HepG2 (cell line): ENCODE measurements around the gene C2. TPM values are rescaled to one million over a fixed set of nuclear protein-coding genes. Genes with fewer than 3 reads are reported as not detected.

Source experiments
- ATAC-seq: fragments of 200-7000 bp; cut with Tn5 transposase; 3 replicates; pipeline ENCODE4 v1.9.1; 2020; ENCODE audit warnings: mild to moderate bottlenecking, moderate library complexity
- BruUV-seq: library from RNA; stranded (reverse); fragments of 400-500 nt; replicated peaks from 2 replicates; lab custom pipeline; 2021; lab: Mats Ljungman, UMichigan
- CTCF ChIA-PET: fragments of 300-600 bp; formaldehyde crosslinking; extraction: SDS; loops from one replicate; lab custom pipeline; 2021; ENCODE audit warnings: low total read pairs, inconsistent platforms, low intra/inter-chr PET ratio; lab: Yijun Ruan, JAX
- POLR2A ChIA-PET: fragments of 350-600 bp; sonication (Branson Sonifier 250); formaldehyde crosslinking; loops from one replicate; lab custom pipeline; 2020; ENCODE audit warnings: antibody characterized with exemption, inconsistent platforms; lab: Yijun Ruan, JAX
- DNase-seq: peaks from one replicate; pipeline ENCODE4 v3.0.0-alpha.2; 2015; ENCODE audit warnings: low spot score
- FAIRE-seq: peaks from 3 replicates; lab custom pipeline; 2011; peaks lifted over from hg19 to GRCh38; lab: Jason Lieb, UNC
- H2AFZ ChIP-seq: one replicate; pipeline ENCODE4 v1.6.1; 2011; ENCODE audit warnings: low read length, inconsistent platforms
- H3K27ac ChIP-seq: fragments of 300-600 bp; 3 replicates; pipeline ENCODE4 v1.8.0; 2011; ENCODE audit warnings: mixed run types, mild to moderate bottlenecking, mixed read lengths, low read length, inconsistent platforms; ENCODE audit not compliant: insufficient read depth; ENCODE audit errors: extremely low read length
- H3K27me3 ChIP-seq, 2 experiments: fragments of 200-600 bp in 1 of 2; 2 replicates in 1 of 2; 3 replicates in 1 of 2; pipeline versions ENCODE4 v1.6.0 to v1.8.0; 2011; ENCODE audit warnings: low read length in 2 of 2, mild to moderate bottlenecking in 2 of 2, moderate library complexity in 2 of 2, inconsistent platforms in 1 of 2; ENCODE audit not compliant: insufficient read depth in 2 of 2, control insufficient read depth in 1 of 2
- H3K36me3 ChIP-seq, 2 experiments: fragments of 200-600 bp in 1 of 2; replicated peaks in 1 of 2; 2 replicates in 1 of 2; 3 replicates in 1 of 2; pipeline versions ENCODE4 v1.5.1 to v1.8.0; 2011; ENCODE audit warnings: low read length in 2 of 2, inconsistent platforms in 1 of 2; ENCODE audit not compliant: insufficient read depth in 2 of 2, control insufficient read depth in 1 of 2
- H3K4me1 ChIP-seq: 2 replicates; pipeline ENCODE4 v1.5.1; 2012; ENCODE audit warnings: low read length, inconsistent platforms; ENCODE audit not compliant: insufficient read depth
- H3K4me2 ChIP-seq: 2 replicates; pipeline ENCODE4 v1.6.0; 2011; ENCODE audit warnings: low read depth, low read length, inconsistent platforms
- H3K4me3 ChIP-seq, 3 experiments: fragments of 200-600 bp in 1 of 3; sonication (generic), shearing (Covaris generic) in 1 of 3; replicated peaks in 1 of 3; 2 replicates each; pipeline ENCODE4 v1.5.1; 2011 to 2016; ENCODE audit warnings: low read length in 3 of 3, inconsistent platforms in 2 of 3, low read depth in 2 of 3, mild to moderate bottlenecking in 2 of 3, control low read depth in 1 of 3, mixed read lengths in 1 of 3; ENCODE audit not compliant: insufficient read depth in 1 of 3
- H3K79me2 ChIP-seq: one replicate; pipeline ENCODE4 v1.6.1; 2011; ENCODE audit warnings: low read length, inconsistent platforms; ENCODE audit not compliant: insufficient read depth
- H3K9ac ChIP-seq: 2 replicates; pipeline ENCODE4 v1.6.0; 2011; ENCODE audit warnings: mild to moderate bottlenecking, low read depth, low read length, inconsistent platforms; ENCODE audit not compliant: insufficient read depth
- H3K9me3 ChIP-seq: 2 replicates; pipeline ENCODE4 v1.5.1; 2012; ENCODE audit warnings: mild to moderate bottlenecking, low read length
- H4K20me1 ChIP-seq: 2 replicates; pipeline ENCODE4 v1.6.0; 2011; ENCODE audit warnings: inconsistent platforms, mild to moderate bottlenecking, low read length, moderate library complexity; ENCODE audit not compliant: insufficient read depth
- ARNT2 ChIP-seq: sonication (generic); formaldehyde crosslinking; IDR thresholded peaks from 2 replicates; pipeline ENCODE4 v1.8.0; 2022; ENCODE audit warnings: mild to moderate bottlenecking, low read depth, missing genetic modification reagents, moderate library complexity
- EP300 ChIP-seq, 3 experiments: sonication (generic) in 1 of 3; formaldehyde crosslinking in 1 of 3; IDR thresholded peaks; 2 replicates each; pipeline versions ENCODE4 v1.5.1 to v1.6.1; 2011 to 2020; ENCODE audit warnings: low read depth in 2 of 3, low read length in 2 of 3, borderline replicate concordance in 1 of 3, improper control_type of control experiment in 1 of 3, mild to moderate bottlenecking in 1 of 3, missing genetic modification reagents in 1 of 3, moderate library complexity in 1 of 3
- GTF3A ChIP-seq: sonication (generic); formaldehyde crosslinking; conservative IDR thresholded peaks from 2 replicates; pipeline ENCODE4 v1.4.0; 2020; ENCODE audit warnings: mild to moderate bottlenecking, missing genetic modification reagents
- HNRNPH1 ChIP-seq: fragments of 200-400 bp; formaldehyde crosslinking; optimal IDR thresholded peaks from 2 replicates; pipeline ENCODE3; 2017; ENCODE audit warnings: mild to moderate bottlenecking, low read depth, low read length
- JUNB ChIP-seq: sonication (generic); formaldehyde crosslinking; IDR thresholded peaks from 2 replicates; pipeline ENCODE4 v1.8.0; 2022; ENCODE audit warnings: missing genetic modification reagents, mild to moderate bottlenecking, borderline replicate concordance
- JUND ChIP-seq: sonication (generic); formaldehyde crosslinking; IDR thresholded peaks from 2 replicates; pipeline ENCODE4 v1.8.0; 2022; ENCODE audit warnings: mild to moderate bottlenecking, missing genetic modification reagents
- PAWR ChIP-seq: sonication (generic); formaldehyde crosslinking; IDR thresholded peaks from 2 replicates; pipeline ENCODE4 v1.4.0; 2020; ENCODE audit warnings: missing genetic modification reagents, mild to moderate bottlenecking, borderline replicate concordance
- POLR2AphosphoS2 ChIP-seq: IDR thresholded peaks from 2 replicates; pipeline ENCODE4 v1.6.1; 2011; ENCODE audit warnings: low read depth, low read length, improper control_type of control experiment
- SIN3A ChIP-seq: IDR thresholded peaks from 2 replicates; pipeline ENCODE4 v1.6.1; 2011; ENCODE audit warnings: low read depth, mild to moderate bottlenecking, control low read depth, low read length, borderline replicate concordance
- ZNF350 ChIP-seq: sonication (generic); formaldehyde crosslinking; IDR thresholded peaks from 2 replicates; pipeline ENCODE4 v1.4.0; 2020; ENCODE audit warnings: mild to moderate bottlenecking, low read depth, missing genetic modification reagents, borderline replicate concordance
- ZNF547 ChIP-seq: sonication (generic); formaldehyde crosslinking; IDR thresholded peaks from 2 replicates; pipeline ENCODE4 v1.5.1; 2020; ENCODE audit warnings: mild to moderate bottlenecking, missing genetic modification reagents
- ZSCAN31 ChIP-seq: sonication (generic); formaldehyde crosslinking; IDR thresholded peaks from 2 replicates; pipeline ENCODE4 v1.5.0; 2020; ENCODE audit warnings: low read depth, mild to moderate bottlenecking, missing genetic modification reagents
- WGBS: methylation state at CpG from one replicate; pipeline ENCODE4 v1.1.6; 2017; ENCODE audit warnings: low lambda C conversion rate; 5-methylcytosine and 5-hydroxymethylcytosine counted together
- in situ Hi-C: cut with HindIII; loops from 2 replicates; pipeline ENCODE4 v1.10.0; 2017; ENCODE audit warnings: low pct_unique_long_range_greater_than_20kb; ENCODE audit not compliant: extremely low pct_ligation_motif_present
- intact Hi-C: fragments of 100-400 bp; cut with micrococcal nuclease; formaldehyde crosslinking; loops from one replicate; pipeline ENCODE4 v1.10.0; 2022; ENCODE audit not compliant: unreplicated experiment
- polyA plus RNA-seq, 8 experiments: library from polyadenylated mRNA; depleted of rRNA in 3 of 8; stranded (reverse) in 7 of 8; unstranded in 1 of 8; fragments of >200 nt; fragmentation: Illumina TruSeq in 4 of 8; extraction: Trizol in 4 of 8; gene quantifications; 2 replicates each; pipeline versions ENCODE4 v1.2.1 to v1.2.3, GENCODE V29; 2011 to 2016; ENCODE audit warnings: low read depth in 4 of 8, missing spikeins in 1 of 8, mixed read lengths in 1 of 8; ENCODE audit not compliant: insufficient read depth in 1 of 8
- total RNA-seq, 5 experiments: library from RNA; depleted of rRNA; stranded (reverse); fragments of >200 nt; fragmentation: Illumina TruSeq; extraction: Trizol; gene quantifications; 2 replicates each; pipeline ENCODE4 v1.2.3, GENCODE V29; 2016; ENCODE audit warnings: low read depth in 1 of 5
- TF ChIP-seq, protein P1 (sequence below), 2 experiments: sonication (generic) in 1 of 2; formaldehyde crosslinking in 1 of 2; IDR thresholded peaks; 2 replicates each; pipeline versions ENCODE4 v1.6.1 to v1.9.0; 2014 to 2022; ENCODE audit warnings: antibody characterized with exemption in 1 of 2, borderline replicate concordance in 1 of 2, inconsistent platforms in 1 of 2, low read depth in 1 of 2, missing genetic modification reagents in 1 of 2
- TF ChIP-seq, protein P2 (sequence below): sonication (generic); formaldehyde crosslinking; IDR thresholded peaks from 2 replicates; pipeline ENCODE4 v1.4.0; 2020; ENCODE audit warnings: missing genetic modification reagents

C2 gene
- total and polyA plus RNA-seq, 2 of the 13 experiments (the other 11 are each of a cell fraction or from before 2014, with no cell fraction given) = 165 to 307 TPM

DNA sequence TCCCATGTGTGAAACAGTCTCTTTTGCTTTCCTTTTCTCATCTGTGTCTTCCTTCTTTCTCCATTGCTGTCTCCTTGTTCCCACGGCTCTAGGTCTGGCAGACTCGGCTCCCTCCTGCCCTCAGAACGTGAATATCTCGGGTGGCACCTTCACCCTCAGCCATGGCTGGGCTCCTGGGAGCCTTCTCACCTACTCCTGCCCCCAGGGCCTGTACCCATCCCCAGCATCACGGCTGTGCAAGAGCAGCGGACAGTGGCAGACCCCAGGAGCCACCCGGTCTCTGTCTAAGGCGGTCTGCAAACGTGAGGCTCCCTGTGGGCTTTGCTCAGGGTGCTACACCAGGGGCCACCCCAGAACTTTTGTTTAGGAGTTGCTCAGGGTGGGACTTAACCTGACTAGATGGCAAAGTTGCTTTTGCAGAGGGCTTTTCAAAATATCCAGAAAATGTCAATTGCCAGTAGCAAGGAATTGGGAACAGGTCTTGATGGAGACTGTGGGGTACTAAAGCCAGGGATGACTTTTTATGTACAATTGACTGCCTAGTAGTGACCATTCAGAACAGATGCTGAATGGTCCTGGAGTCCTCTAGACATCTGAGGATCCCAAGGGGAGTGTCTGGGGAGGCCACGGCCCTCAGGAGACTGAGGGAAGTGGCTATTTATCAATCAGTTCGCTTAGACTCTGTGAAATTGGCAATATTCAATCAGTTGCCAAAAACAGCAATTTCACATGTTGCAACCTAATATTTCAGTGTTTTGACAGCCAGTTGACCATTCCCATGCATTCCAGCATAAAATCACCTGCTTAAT lies 550 bp downstream of the C2 start (continued):
- TF ChIP-seq, protein P1, sequence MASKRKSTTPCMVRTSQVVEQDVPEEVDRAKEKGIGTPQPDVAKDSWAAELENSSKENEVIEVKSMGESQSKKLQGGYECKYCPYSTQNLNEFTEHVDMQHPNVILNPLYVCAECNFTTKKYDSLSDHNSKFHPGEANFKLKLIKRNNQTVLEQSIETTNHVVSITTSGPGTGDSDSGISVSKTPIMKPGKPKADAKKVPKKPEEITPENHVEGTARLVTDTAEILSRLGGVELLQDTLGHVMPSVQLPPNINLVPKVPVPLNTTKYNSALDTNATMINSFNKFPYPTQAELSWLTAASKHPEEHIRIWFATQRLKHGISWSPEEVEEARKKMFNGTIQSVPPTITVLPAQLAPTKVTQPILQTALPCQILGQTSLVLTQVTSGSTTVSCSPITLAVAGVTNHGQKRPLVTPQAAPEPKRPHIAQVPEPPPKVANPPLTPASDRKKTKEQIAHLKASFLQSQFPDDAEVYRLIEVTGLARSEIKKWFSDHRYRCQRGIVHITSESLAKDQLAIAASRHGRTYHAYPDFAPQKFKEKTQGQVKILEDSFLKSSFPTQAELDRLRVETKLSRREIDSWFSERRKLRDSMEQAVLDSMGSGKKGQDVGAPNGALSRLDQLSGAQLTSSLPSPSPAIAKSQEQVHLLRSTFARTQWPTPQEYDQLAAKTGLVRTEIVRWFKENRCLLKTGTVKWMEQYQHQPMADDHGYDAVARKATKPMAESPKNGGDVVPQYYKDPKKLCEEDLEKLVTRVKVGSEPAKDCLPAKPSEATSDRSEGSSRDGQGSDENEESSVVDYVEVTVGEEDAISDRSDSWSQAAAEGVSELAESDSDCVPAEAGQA (IDR thresholded peaks at IDR 0.05; ENCODE audit: low read depth) = no peak
- TF ChIP-seq, protein P1 (CRISPR knock-in tag; IDR thresholded peaks at IDR 0.05; ENCODE audit: borderline replicate concordance) = no peak
- TF ChIP-seq JUNB (CRISPR knock-in tag) (no peak), JUND (CRISPR knock-in tag) (no peak), ZNF547 (CRISPR knock-in tag) (peak; percentile 57)

DNA sequence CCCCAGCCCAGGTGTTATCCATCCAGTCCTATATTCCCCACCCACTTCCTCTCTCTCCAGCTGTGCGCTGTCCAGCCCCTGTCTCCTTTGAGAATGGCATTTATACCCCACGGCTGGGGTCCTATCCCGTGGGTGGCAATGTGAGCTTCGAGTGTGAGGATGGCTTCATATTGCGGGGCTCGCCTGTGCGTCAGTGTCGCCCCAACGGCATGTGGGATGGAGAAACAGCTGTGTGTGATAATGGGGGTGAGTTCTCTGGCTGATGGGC lies 1.1 kb downstream of the C2 start:
- peaks cover 65% of the 10 kb centered on the region for H3K4me1 ChIP-seq
- H3K9me3 ChIP-seq = no peaks in the 10 kb centered on the region
- peak overlapping the region; percentile 85 for H3K9ac ChIP-seq
- peak overlapping the region; percentile 88 for H3K27ac ChIP-seq
- no TSS peak for BruUV-seq
- POLR2A ChIA-PET = interaction anchor here (1.1 to 6.1 kb wide), 15 partner anchors 8 to 225 kb away, joined by 3 to 151 read pairs (median 9); partner anchors contain the start of genes ABHD16A, CFB, DXO and EHMT2
- 76% methylated on average over 9 of the region's 9 CpGs for WGBS
- DNase-seq (no peak), ATAC-seq (no peak), FAIRE-seq (no peak)
- peak overlapping the region; percentile 69 to 81 (median 72) for H3K4me3 ChIP-seq
- H2AFZ ChIP-seq = no peak overlapping the region
- H3K36me3 ChIP-seq = peaks cover 0 to 3% of the 10 kb centered on the region in 2 experiments; a peak in 2 of 5 replicates
- H3K4me2 ChIP-seq = peak overlapping the region; percentile 85
- CTCF ChIA-PET = no interaction called here
- H4K20me1 ChIP-seq = no peaks in the 10 kb centered on the region
- in situ Hi-C loops = no loop called here
- peaks cover 29% of the 10 kb centered on the region for H3K79me2 ChIP-seq
- no peaks in the 10 kb centered on the region; a peak in 1 of 5 replicates for H3K27me3 ChIP-seq
- intact Hi-C loops = loop anchor here (10.0 kb wide), 1 partner anchor 154 kb away; the partner anchor contains the start of gene VWA7
- TF ChIP-seq ZNF350 (CRISPR knock-in tag) = no peak
- TF ChIP-seq HNRNPH1 = no peak
- TF ChIP-seq, protein P2, sequence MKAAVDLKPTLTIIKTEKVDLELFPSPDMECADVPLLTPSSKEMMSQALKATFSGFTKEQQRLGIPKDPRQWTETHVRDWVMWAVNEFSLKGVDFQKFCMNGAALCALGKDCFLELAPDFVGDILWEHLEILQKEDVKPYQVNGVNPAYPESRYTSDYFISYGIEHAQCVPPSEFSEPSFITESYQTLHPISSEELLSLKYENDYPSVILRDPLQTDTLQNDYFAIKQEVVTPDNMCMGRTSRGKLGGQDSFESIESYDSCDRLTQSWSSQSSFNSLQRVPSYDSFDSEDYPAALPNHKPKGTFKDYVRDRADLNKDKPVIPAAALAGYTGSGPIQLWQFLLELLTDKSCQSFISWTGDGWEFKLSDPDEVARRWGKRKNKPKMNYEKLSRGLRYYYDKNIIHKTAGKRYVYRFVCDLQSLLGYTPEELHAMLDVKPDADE (CRISPR knock-in tag) = no peak
- no peak for TF ChIP-seq POLR2AphosphoS2
- TF ChIP-seq GTF3A (CRISPR knock-in tag) = no peak
- no peak for TF ChIP-seq ZSCAN31
- no peak for TF ChIP-seq ARNT2 (CRISPR knock-in tag)
- no peak for TF ChIP-seq SIN3A
- no peak for TF ChIP-seq EP300 (IDR thresholded peaks at IDR 0.05; ENCODE audit: low read depth in 2 of 2, low read length in 2 of 2)
- no peak for TF ChIP-seq EP300 (CRISPR knock-in tag; IDR thresholded peaks at IDR 0.05; ENCODE audit: borderline replicate concordance)
- no peak for TF ChIP-seq PAWR
